K562 (cell line): ENCODE measurements around the gene ANKFN1. TPM values are rescaled to one million over a fixed set of nuclear protein-coding genes. Genes with fewer than 3 reads are reported as not detected.
A peak's percentile ranks its signal among the peaks of the same experiment; 100 is the strongest.

Experiments
- ATAC-seq: fragments of 200-7000 bp; cut with Tn5 transposase; 3 replicates; pipeline ENCODE4 v1.9.1; 2020; ENCODE audit warnings: moderate library complexity
- BruUV-seq: library from RNA; stranded (reverse); fragments of 400-500 nt; replicated peaks from 2 replicates; lab custom pipeline; 2021; lab: Mats Ljungman, UMichigan
- CTCF ChIA-PET: fragments of 300-600 bp; formaldehyde crosslinking; extraction: SDS; loops from one replicate; lab custom pipeline; 2021; ENCODE audit warnings: low intra/inter-chr PET ratio; lab: Yijun Ruan, JAX
- POLR2A ChIA-PET: fragments of 300-600, 350-650 bp; sonication (Branson Sonifier 250); formaldehyde crosslinking; extraction: SDS; loops from one replicate; lab custom pipeline; 2021; ENCODE audit warnings: antibody characterized with exemption, inconsistent platforms; lab: Yijun Ruan, JAX
- DNase-seq, 4 experiments: peaks; one replicate each; pipeline versions ENCODE4 v3.0.0 to v3.0.0-alpha.2; 2011 to 2018; ENCODE audit warnings: low spot score in 3 of 4, mixed read lengths in 3 of 4; ENCODE audit errors: extremely low read depth in 1 of 4
- FAIRE-seq: peaks from 2 replicates; lab custom pipeline; 2011; peaks lifted over from hg19 to GRCh38; lab: Jason Lieb, UNC
- H2AFZ ChIP-seq: 2 replicates; pipeline ENCODE4 v1.6.0; 2011; ENCODE audit warnings: low read depth, low read length, control low read depth, inconsistent platforms
- H3K27ac ChIP-seq: fragments of 200-600 bp; 3 replicates; pipeline ENCODE4 v1.8.0; 2011; ENCODE audit warnings: low read depth, mild to moderate bottlenecking, control low read depth, inconsistent platforms, low read length, moderate library complexity, mixed read lengths; ENCODE audit errors: extremely low read depth
- H3K27me3 ChIP-seq, 2 experiments: fragments of 300-600 bp in 1 of 2; 2 replicates in 1 of 2; 3 replicates in 1 of 2; pipeline versions ENCODE4 v1.6.0 to v1.8.0; 2011; ENCODE audit warnings: inconsistent platforms in 2 of 2, low read length in 2 of 2, mild to moderate bottlenecking in 1 of 2, mixed read lengths in 1 of 2, moderate library complexity in 1 of 2; ENCODE audit not compliant: control insufficient read depth in 2 of 2, insufficient read depth in 2 of 2
- H3K36me3 ChIP-seq: fragments of 300-600 bp; 3 replicates; pipeline ENCODE4 v1.8.0; 2011; ENCODE audit warnings: mild to moderate bottlenecking, low read length, inconsistent platforms; ENCODE audit not compliant: control insufficient read depth, insufficient read depth
- H3K4me1 ChIP-seq, 2 experiments: fragments of 200-600 bp in 1 of 2; replicated peaks in 1 of 2; 2 replicates in 1 of 2; 3 replicates in 1 of 2; pipeline versions ENCODE4 v1.5.1 to v1.8.0; 2011; ENCODE audit warnings: inconsistent platforms in 2 of 2, low read length in 2 of 2, mild to moderate bottlenecking in 1 of 2, mixed read lengths in 1 of 2, moderate library complexity in 1 of 2; ENCODE audit not compliant: control insufficient read depth in 2 of 2, insufficient read depth in 2 of 2
- H3K4me2 ChIP-seq: 2 replicates; pipeline ENCODE4 v1.6.1; 2011; ENCODE audit warnings: low read length, control low read depth, inconsistent platforms, mixed read lengths; ENCODE audit not compliant: insufficient read depth
- H3K4me3 ChIP-seq: fragments of 200-600 bp; sonication (generic), shearing (Covaris generic); 2 replicates; pipeline ENCODE4 v1.5.1; 2016; ENCODE audit warnings: control low read depth, inconsistent platforms
- H3K79me2 ChIP-seq: fragments of 200-600 bp; 3 replicates; pipeline ENCODE4 v1.8.0; 2011; ENCODE audit warnings: low read length, inconsistent platforms; ENCODE audit not compliant: control insufficient read depth, insufficient read depth
- H3K9ac ChIP-seq, 2 experiments: 2 replicates each; pipeline versions ENCODE4 v1.6.0 to v1.6.1; 2011; ENCODE audit warnings: low read depth in 2 of 2, low read length in 2 of 2, control low read depth in 1 of 2, inconsistent platforms in 1 of 2, mild to moderate bottlenecking in 1 of 2, mixed read lengths in 1 of 2; ENCODE audit not compliant: insufficient read depth in 1 of 2
- H3K9me1 ChIP-seq: one replicate; pipeline ENCODE4 v1.6.0; 2011; ENCODE audit warnings: inconsistent platforms, mild to moderate bottlenecking, low read length, moderate library complexity; ENCODE audit not compliant: control insufficient read depth, insufficient read depth
- H3K9me3 ChIP-seq: replicated peaks from 2 replicates; pipeline ENCODE4 v1.5.1; 2011; ENCODE audit warnings: low read depth, low read length, inconsistent platforms; ENCODE audit not compliant: control insufficient read depth, insufficient read depth
- H4K20me1 ChIP-seq: replicated peaks from 2 replicates; pipeline ENCODE4 v1.6.1; 2011; ENCODE audit warnings: low read length, inconsistent platforms, mixed read lengths; ENCODE audit not compliant: control insufficient read depth, insufficient read depth
- CEBPG ChIP-seq, 3 experiments: fragments of 200-800 bp in 1 of 3; sonication (Bioruptor generic) in 1 of 3; sonication (generic) in 1 of 3; formaldehyde crosslinking in 1 of 3; IDR thresholded peaks in 2 of 3; conservative IDR thresholded peaks in 1 of 3; 2 replicates each; pipeline versions ENCODE4 v1.6.1 to v1.8.0; 2016 to 2022; ENCODE audit warnings: missing compliant biosample characterization in 2 of 3, missing genetic modification characterization in 2 of 3, mild to moderate bottlenecking in 1 of 3, missing genetic modification reagents in 1 of 3
- E4F1 ChIP-seq: fragments of 250-450 bp; sonication (Bioruptor Pico); IDR thresholded peaks from 2 replicates; pipeline ENCODE4 v1.5.0; 2021; ENCODE audit warnings: mild to moderate bottlenecking, borderline replicate concordance
- HDAC6 ChIP-seq: IDR thresholded peaks from 2 replicates; pipeline ENCODE4 v1.6.1; 2012; ENCODE audit warnings: low read depth, mild to moderate bottlenecking, control low read depth, inconsistent platforms, low read length, moderate library complexity
- NCOA6 ChIP-seq: fragments of 450-650 bp; IDR thresholded peaks from 2 replicates; pipeline ENCODE4 v1.6.1; 2017; ENCODE audit warnings: mild to moderate bottlenecking
- POLR2G ChIP-seq: fragments of 200-400 bp; formaldehyde crosslinking; IDR thresholded peaks from 2 replicates; pipeline ENCODE4 v1.6.1; 2017; ENCODE audit warnings: low read depth, mild to moderate bottlenecking, antibody characterized with exemption, low read length, moderate library complexity
- PTTG1 ChIP-seq: fragments of 450-650 bp; IDR thresholded peaks from 2 replicates; pipeline ENCODE4 v1.6.1; 2016; ENCODE audit warnings: low read depth, mild to moderate bottlenecking, missing genetic modification characterization, missing compliant biosample characterization
- ZSCAN29 ChIP-seq: fragments of 450-650 bp; IDR thresholded peaks from 2 replicates; pipeline ENCODE4 v1.6.1; 2017
- WGBS: fragments of 100-300 bp; shearing (Covaris generic); methylation state at CpG from one replicate; pipeline ENCODE4 v1.1.6; 2016; ENCODE audit warnings: low coverage, mixed read lengths; ENCODE audit not compliant: insufficient coverage; ENCODE audit errors: missing lambda C conversion rate; 5-methylcytosine and 5-hydroxymethylcytosine counted together
- in situ Hi-C: fragments of 300-500 bp; cut with MboI; formaldehyde crosslinking; loops from 4 replicates; pipeline ENCODE4 v1.15.0; 2018; ENCODE audit warnings: inconsistent platforms, mixed read lengths
- intact Hi-C: fragments of 100-400 bp; cut with micrococcal nuclease; formaldehyde crosslinking; loops from 2 replicates; pipeline ENCODE4 v1.14.2; 2022
- polyA plus RNA-seq, 8 experiments: library from polyadenylated mRNA; depleted of rRNA in 4 of 8; stranded (reverse) in 5 of 8; unstranded in 3 of 8; fragments of >200 nt; fragmentation: Nextera tagmentation in 2 of 8; fragmentation: Illumina TruSeq in 1 of 8; extraction: Ambion mirVana in 2 of 8; extraction: Trizol in 1 of 8; gene quantifications; 2 replicates each; pipeline versions ENCODE4 v1.2.1 to v1.2.3, GENCODE V29; 2011 to 2014; ENCODE audit warnings: inconsistent platforms in 1 of 8, missing spikeins in 1 of 8
- total RNA-seq, 7 experiments: library from RNA; depleted of rRNA in 6 of 7; stranded (reverse); fragments of >200 nt in 6 of 7; fragmentation: Illumina TruSeq in 2 of 7; extraction: Trizol in 2 of 7; gene quantifications; 2 replicates each; pipeline versions ENCODE4 v1.2.1 to v1.2.3, GENCODE V29; 2011 to 2021; ENCODE audit warnings: low replicate concordance in 1 of 7
- TF ChIP-seq, protein P1 (sequence below), 2 experiments: fragments of 450-650 bp in 1 of 2; sonication (generic) in 1 of 2; formaldehyde crosslinking in 1 of 2; IDR thresholded peaks; 2 replicates each; pipeline versions ENCODE4 v1.7.1 to v1.9.0; 2016 to 2022; ENCODE audit warnings: inconsistent platforms in 1 of 2, mild to moderate bottlenecking in 1 of 2, missing genetic modification reagents in 1 of 2

The ANKFN1 gene
- total and polyA plus RNA-seq, 9 of the 15 experiments (the other 6 are each of a cell fraction or from before 2014, with no cell fraction given) = 0.04 to 0.39 (median 0.15) TPM; not detected in 1

DNA sequence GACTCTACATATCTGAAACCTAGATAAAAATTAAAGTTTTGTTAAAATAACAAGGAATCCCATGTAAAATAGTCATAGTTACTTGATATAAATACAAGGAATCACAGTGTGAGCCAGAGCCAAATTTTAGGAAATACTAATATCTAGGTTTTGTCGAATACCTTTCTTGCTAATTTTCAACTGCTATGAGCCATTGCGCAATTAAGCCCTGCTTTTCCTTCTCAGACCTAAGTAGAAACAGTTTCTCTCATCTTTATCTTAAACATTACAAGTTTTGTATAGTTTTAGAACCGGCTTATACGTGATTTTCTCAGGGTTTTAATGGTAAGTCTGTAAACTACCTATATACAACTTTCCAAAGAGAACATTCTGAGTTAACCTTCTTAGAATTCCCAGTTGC lies 282.9 kb downstream of the ANKFN1 start:
- intact Hi-C loops = no loop called here
- WGBS = 3% methylated on average over 4 of the region's 4 CpGs
- in situ Hi-C loops = no loop called here
- CTCF ChIA-PET = no interaction called here
- H3K4me1 ChIP-seq = no peaks in the 10 kb centered on the region
- no peak overlapping the region for H3K9ac ChIP-seq
- H3K4me2 ChIP-seq = no peak overlapping the region
- H3K79me2 ChIP-seq = no peaks in the 10 kb centered on the region
- H4K20me1 ChIP-seq = no peaks in the 10 kb centered on the region
- no peaks in the 10 kb centered on the region for H3K9me3 ChIP-seq
- no peak overlapping the region for H3K27ac ChIP-seq
- no peak overlapping the region for H3K4me3 ChIP-seq
- H3K36me3 ChIP-seq = no peaks in the 10 kb centered on the region
- H3K27me3 ChIP-seq = no peaks in the 10 kb centered on the region
- no peaks in the 10 kb centered on the region for H3K9me1 ChIP-seq
- BruUV-seq = no TSS peak
- no peak overlapping the region for H2AFZ ChIP-seq
- no peak for FAIRE-seq
- POLR2A ChIA-PET = no interaction called here
- DNase-seq = no peak
- ATAC-seq = no peak
- TF ChIP-seq HDAC6 (no peak), PTTG1 (no peak), ZSCAN29 (no peak), POLR2G (no peak), NCOA6 (no peak), E4F1 (no peak), CEBPG (CRISPR knock-in tag; IDR thresholded peaks at IDR 0.05) (no peak), CEBPG (tag; conservative IDR thresholded peaks at IDR 0.05 in 1 of 2, IDR thresholded peaks at IDR 0.05 in 1 of 2) (peak; percentile 13 to 77; a peak in 2 of 4 replicates)
- TF ChIP-seq, protein P1, sequence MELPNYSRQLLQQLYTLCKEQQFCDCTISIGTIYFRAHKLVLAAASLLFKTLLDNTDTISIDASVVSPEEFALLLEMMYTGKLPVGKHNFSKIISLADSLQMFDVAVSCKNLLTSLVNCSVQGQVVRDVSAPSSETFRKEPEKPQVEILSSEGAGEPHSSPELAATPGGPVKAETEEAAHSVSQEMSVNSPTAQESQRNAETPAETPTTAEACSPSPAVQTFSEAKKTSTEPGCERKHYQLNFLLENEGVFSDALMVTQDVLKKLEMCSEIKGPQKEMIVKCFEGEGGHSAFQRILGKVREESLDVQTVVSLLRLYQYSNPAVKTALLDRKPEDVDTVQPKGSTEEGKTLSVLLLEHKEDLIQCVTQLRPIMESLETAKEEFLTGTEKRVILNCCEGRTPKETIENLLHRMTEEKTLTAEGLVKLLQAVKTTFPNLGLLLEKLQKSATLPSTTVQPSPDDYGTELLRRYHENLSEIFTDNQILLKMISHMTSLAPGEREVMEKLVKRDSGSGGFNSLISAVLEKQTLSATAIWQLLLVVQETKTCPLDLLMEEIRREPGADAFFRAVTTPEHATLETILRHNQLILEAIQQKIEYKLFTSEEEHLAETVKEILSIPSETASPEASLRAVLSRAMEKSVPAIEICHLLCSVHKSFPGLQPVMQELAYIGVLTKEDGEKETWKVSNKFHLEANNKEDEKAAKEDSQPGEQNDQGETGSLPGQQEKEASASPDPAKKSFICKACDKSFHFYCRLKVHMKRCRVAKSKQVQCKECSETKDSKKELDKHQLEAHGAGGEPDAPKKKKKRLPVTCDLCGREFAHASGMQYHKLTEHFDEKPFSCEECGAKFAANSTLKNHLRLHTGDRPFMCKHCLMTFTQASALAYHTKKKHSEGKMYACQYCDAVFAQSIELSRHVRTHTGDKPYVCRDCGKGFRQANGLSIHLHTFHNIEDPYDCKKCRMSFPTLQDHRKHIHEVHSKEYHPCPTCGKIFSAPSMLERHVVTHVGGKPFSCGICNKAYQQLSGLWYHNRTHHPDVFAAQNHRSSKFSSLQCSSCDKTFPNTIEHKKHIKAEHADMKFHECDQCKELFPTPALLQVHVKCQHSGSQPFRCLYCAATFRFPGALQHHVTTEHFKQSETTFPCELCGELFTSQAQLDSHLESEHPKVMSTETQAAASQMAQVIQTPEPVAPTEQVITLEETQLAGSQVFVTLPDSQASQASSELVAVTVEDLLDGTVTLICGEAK (IDR thresholded peaks at IDR 0.05) = no peak
- TF ChIP-seq, protein P1 (CRISPR knock-in tag; IDR thresholded peaks at IDR 0.05) = no peak
